Epithelial cell of esophagus (primary cell): ENCODE results near the gene OR2S2.
"Not testable (repeated sequence)": the region's sequence is repeated elsewhere in the genome, so short reads cannot be mapped to it uniquely, and the experiment has no call there.

Source experiments
- DNase-seq: peaks from one replicate; pipeline ENCODE4 v3.0.0; 2010; ENCODE audit warnings: low read depth
- H3K4me3 ChIP-seq: 2 replicates; pipeline ENCODE4 v1.5.1; 2011; ENCODE audit warnings: mild to moderate bottlenecking, low read length, control low read depth
- TF ChIP-seq, protein P1 (sequence below): IDR thresholded peaks from 2 replicates; pipeline ENCODE4 v1.5.1; 2011; ENCODE audit warnings: low read depth, mild to moderate bottlenecking, low read length, control low read depth, inconsistent platforms; ENCODE audit not compliant: insufficient read depth; ENCODE audit errors: missing control alignments

The OR2S2 gene

GRCh38 chr9:35994959-35995358, 37.0 kb upstream of the OR2S2 start:
- DNase-seq, result no peak
- TF ChIP-seq, protein P1, sequence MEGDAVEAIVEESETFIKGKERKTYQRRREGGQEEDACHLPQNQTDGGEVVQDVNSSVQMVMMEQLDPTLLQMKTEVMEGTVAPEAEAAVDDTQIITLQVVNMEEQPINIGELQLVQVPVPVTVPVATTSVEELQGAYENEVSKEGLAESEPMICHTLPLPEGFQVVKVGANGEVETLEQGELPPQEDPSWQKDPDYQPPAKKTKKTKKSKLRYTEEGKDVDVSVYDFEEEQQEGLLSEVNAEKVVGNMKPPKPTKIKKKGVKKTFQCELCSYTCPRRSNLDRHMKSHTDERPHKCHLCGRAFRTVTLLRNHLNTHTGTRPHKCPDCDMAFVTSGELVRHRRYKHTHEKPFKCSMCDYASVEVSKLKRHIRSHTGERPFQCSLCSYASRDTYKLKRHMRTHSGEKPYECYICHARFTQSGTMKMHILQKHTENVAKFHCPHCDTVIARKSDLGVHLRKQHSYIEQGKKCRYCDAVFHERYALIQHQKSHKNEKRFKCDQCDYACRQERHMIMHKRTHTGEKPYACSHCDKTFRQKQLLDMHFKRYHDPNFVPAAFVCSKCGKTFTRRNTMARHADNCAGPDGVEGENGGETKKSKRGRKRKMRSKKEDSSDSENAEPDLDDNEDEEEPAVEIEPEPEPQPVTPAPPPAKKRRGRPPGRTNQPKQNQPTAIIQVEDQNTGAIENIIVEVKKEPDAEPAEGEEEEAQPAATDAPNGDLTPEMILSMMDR, result no peak
- no peak overlapping the region for H3K4me3 ChIP-seq

DNA sequence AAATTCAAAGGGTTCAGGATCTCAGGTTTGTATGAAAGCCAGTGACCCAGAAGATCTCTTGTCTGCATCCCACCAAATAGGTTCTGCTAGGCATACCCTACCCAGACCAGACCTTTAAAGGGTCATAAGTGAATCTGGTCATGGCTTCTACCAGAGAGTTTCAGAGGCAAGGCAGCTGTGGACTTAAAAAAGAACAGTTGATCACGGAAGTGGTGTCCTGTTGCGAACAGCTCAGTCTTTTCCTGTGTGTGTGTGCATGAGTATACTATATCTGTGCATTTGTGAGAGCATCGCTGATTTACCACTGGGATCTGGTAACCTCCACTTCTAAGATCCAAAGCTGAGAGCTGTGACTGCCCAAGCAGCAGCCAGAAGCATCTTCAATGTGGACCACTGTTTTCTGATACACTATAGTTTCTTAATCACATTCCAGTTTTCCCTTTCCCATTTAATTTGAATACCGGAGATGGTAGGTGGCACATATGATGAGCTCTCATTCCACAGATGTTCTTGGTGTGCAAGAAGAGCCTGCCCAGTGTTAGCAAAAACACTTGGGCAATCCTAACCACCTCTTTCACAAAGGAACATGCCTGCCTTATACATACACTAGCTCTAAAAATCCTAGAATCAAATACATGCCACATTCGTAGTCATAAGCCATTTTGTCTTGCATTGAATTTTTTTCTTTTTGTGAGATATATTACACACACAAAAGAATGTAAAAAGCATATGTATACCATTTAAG, 36.2 kb upstream of the OR2S2 start:
- DNase-seq, result no peak
- no peak overlapping the region for H3K4me3 ChIP-seq
- TF ChIP-seq, protein P1, result no peak

DNA sequence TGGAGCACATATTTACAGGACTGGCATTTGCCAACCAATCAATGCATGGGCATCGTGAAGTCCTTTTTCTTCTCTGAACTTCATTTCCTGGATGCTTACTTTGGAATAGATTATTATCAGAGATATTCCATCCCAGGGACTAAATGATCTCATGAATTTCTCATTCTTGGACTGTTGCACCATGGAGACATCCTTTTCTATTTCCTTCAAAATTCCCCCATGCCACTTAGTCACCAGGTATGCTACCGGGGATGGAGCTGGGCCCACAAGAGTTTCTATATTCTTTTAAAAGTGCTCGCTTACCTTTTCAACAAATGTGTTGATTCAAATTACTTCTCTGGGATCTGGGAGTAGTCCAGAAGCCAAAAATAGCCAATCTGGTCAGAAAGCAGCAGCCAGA, 35.2 kb upstream of the OR2S2 start:
- not testable (repeated sequence) for DNase-seq, H3K4me3 ChIP-seq

DNA sequence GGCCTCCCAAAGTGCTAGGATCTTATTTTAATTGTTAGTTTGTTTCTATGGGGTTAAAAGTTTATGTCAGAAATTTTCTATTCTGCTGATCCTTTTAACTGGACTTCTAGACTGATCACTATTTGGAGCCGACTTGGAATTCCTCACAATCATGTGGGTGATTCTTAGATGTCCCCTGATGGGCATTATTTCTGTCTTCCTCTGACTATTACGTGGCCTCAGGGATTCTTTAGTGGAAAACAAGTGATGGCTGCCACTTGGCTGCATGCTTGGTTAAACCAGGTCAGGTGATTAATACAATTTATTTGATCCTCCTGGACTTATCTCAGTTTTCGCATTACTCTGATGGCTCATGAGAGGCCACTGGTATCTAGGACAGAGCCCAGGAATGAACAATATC, 32.2 kb upstream of the OR2S2 start:
- no peak overlapping the region for H3K4me3 ChIP-seq
- no peak for DNase-seq
- TF ChIP-seq, protein P1, result no peak

DNA sequence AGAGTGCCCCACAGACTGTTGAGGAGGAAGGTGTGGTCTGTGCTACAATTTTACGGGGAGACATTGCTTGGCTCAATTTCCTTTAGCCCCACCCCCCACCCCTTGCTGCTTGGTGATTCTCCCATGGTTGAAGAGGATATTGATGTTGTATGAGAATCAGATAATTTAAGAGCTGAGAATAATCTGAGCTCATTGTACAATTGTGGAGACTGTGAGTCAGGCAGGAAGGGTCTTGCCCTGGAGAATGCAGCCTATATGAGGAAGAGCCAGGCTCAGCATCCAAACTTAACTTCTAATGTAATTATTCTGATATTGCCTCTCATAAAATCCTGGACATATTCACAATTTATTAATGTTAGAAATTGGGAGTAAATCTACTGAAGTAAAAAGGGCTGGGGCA, 26.1 kb upstream of the OR2S2 start:
- no peak for DNase-seq
- H3K4me3 ChIP-seq, result no peak overlapping the region

GRCh38 chr9:35981699-35982098, 23.7 kb upstream of the OR2S2 start:
- TF ChIP-seq, protein P1, result no peak
- DNase-seq, result no peak
- H3K4me3 ChIP-seq, result no peak overlapping the region

More for the DNA sequence above, 26.1 kb upstream of the OR2S2 start:
- TF ChIP-seq, protein P1, result no peak

GRCh38 chr9:35980289-35981011, 22.5 kb upstream of the OR2S2 start:
- TF ChIP-seq, protein P1, result no peak
- no peak overlapping the region for H3K4me3 ChIP-seq
- DNase-seq, result no peak
